ENCODE results near the gene TNFRSF11A.
A peak's percentile ranks its signal among the peaks of the same experiment; 100 is the strongest.

TNFRSF11A gene

GRCh38 chr18:62325806-62326645, 916 bp downstream of the TNFRSF11A start:
- peak; percentile 19 for DNase-seq

- no peak for DNase-seq
These were observed 1.7 kb downstream of the TNFRSF11A start for GRCh38 chr18:62326646-62327348.

- no peak for DNase-seq
These were observed 2.9 kb downstream of the TNFRSF11A start for GRCh38 chr18:62327977-62328376.

- no peak for DNase-seq
These were observed 3.7 kb downstream of the TNFRSF11A start for GRCh38 chr18:62328586-62329525.

GRCh38 chr18:62329691-62330454, 4.8 kb downstream of the TNFRSF11A start:
- DNase-seq = peak; percentile 36

- no peak for DNase-seq
These were observed 5.5 kb downstream of the TNFRSF11A start for GRCh38 chr18:62330650-62331049.

GRCh38 chr18:62331581-62332356, 6.7 kb downstream of the TNFRSF11A start:
- no peak for DNase-seq

GRCh38 chr18:62332431-62332830, 7.3 kb downstream of the TNFRSF11A start:
- no peak for DNase-seq

- DNase-seq = no peak
These were observed 8.0 kb downstream of the TNFRSF11A start for GRCh38 chr18:62332964-62333695.

- DNase-seq = no peak
These were observed 9.0 kb downstream of the TNFRSF11A start for GRCh38 chr18:62334120-62334519.

GRCh38 chr18:62335494-62335893, 10.4 kb downstream of the TNFRSF11A start:
- no peak for DNase-seq

GRCh38 chr18:62336618-62337017, 11.5 kb downstream of the TNFRSF11A start:
- DNase-seq = no peak

- no peak for DNase-seq
These were observed 12.2 kb downstream of the TNFRSF11A start for GRCh38 chr18:62337336-62337735.

GRCh38 chr18:62338446-62339105, 13.5 kb downstream of the TNFRSF11A start:
- no peak for DNase-seq

GRCh38 chr18:62339106-62339988, 14.2 kb downstream of the TNFRSF11A start:
- peak; percentile 19 for DNase-seq

- no peak for DNase-seq
These were observed 15.9 kb downstream of the TNFRSF11A start for GRCh38 chr18:62340996-62341395.

GRCh38 chr18:62341473-62341872, 16.4 kb downstream of the TNFRSF11A start:
- no peak for DNase-seq

- no peak for DNase-seq
These were observed 17.8 kb downstream of the TNFRSF11A start for GRCh38 chr18:62342884-62343283.

GRCh38 chr18:62343316-62343715, 18.2 kb downstream of the TNFRSF11A start:
- no peak for DNase-seq

All from activated naive CD4-positive, alpha-beta T cell treated with Interleukin-2 at 50 U/mL for 16 hours (primary cell).